ENCODE data around the gene DOCK11. TPM values are rescaled to one million over a fixed set of nuclear protein-coding genes. Genes with fewer than 3 reads are reported as not detected.
A peak's percentile ranks its signal among the peaks of the same experiment; 100 is the strongest.

Gene DOCK11
- total and polyA plus RNA-seq, 3 experiments from 2014 or later: 37.8 to 50.1 (median 49.4) TPM

DNA sequence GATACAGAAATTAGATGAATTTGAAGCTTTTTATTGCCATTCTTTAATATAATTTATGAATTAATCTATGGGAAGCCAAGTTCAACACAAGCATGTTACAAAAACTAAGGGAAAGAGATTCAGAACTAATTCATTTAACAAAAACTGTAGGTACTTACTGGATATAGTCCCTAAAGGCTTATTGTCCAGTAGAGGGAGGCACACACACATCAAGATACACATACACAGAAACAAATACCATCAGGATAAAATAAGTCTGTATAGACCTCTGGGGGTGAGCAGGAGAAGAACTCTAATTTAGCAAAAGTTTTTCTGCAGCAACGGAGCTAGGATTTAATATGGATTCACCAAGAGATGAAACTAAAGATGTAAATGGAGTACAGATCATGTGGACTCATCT lies 148.8 kb downstream of the DOCK11 start:
- H3K27ac ChIP-seq (ENCODE audit: low read depth, low read length): no peak overlapping the region
- POLR2A ChIA-PET: no interaction called here
- no peaks in the 10 kb centered on the region for H3K4me1 ChIP-seq (ENCODE audit: insufficient read depth, low read length)
- H3K27me3 ChIP-seq (ENCODE audit: insufficient read depth, low read length, poor library complexity, severe bottlenecking): no peaks in the 10 kb centered on the region
- H3K4me3 ChIP-seq (ENCODE audit: low read length): no peak overlapping the region
- CTCF ChIA-PET: no interaction called here
- H3K9me3 ChIP-seq (ENCODE audit: low read length): no peaks in the 10 kb centered on the region
- Mint-ChIP-seq H3K4me3 (no peak overlapping the region), H3K9me3 (no peaks in the 10 kb centered on the region), H3K36me3 (peaks cover 0 to 69% (median 7%) of the 10 kb centered on the region in 3 donors), H3K27ac (no peak overlapping the region), H3K27me3 (no peaks in the 10 kb centered on the region), H3K4me1 (peaks cover 0 to 3% (median 0%) of the 10 kb centered on the region in 3 donors)
- peaks cover 20% of the 10 kb centered on the region for H3K36me3 ChIP-seq (ENCODE audit: insufficient read depth, low read length)
- DNase-seq: no peak

GRCh38 chrX:118652717-118653116 lies 157.1 kb downstream of the DOCK11 start:
- no peaks in the 10 kb centered on the region for H3K4me1 Mint-ChIP-seq
- ChIA-PET POLR2A (no interaction called here), CTCF (no interaction called here)
- H3K9me3 Mint-ChIP-seq: no peaks in the 10 kb centered on the region
- H3K27ac Mint-ChIP-seq: no peak overlapping the region
- Histone ChIP-seq H3K4me1 (ENCODE audit: insufficient read depth, low read length) (no peaks in the 10 kb centered on the region), H3K9me3 (ENCODE audit: low read length) (no peaks in the 10 kb centered on the region), H3K27me3 (ENCODE audit: insufficient read depth, low read length, poor library complexity, severe bottlenecking) (no peaks in the 10 kb centered on the region), H3K4me3 (ENCODE audit: low read length) (no peak overlapping the region), H3K36me3 (ENCODE audit: insufficient read depth, low read length) (peaks cover 34% of the 10 kb centered on the region), H3K27ac (ENCODE audit: low read depth, low read length) (no peak overlapping the region)
- no peak for DNase-seq
- H3K4me3 Mint-ChIP-seq: no peak overlapping the region
- peaks cover 0 to 66% (median 6%) of the 10 kb centered on the region in 3 donors for H3K36me3 Mint-ChIP-seq
- no peaks in the 10 kb centered on the region for H3K27me3 Mint-ChIP-seq

DNA sequence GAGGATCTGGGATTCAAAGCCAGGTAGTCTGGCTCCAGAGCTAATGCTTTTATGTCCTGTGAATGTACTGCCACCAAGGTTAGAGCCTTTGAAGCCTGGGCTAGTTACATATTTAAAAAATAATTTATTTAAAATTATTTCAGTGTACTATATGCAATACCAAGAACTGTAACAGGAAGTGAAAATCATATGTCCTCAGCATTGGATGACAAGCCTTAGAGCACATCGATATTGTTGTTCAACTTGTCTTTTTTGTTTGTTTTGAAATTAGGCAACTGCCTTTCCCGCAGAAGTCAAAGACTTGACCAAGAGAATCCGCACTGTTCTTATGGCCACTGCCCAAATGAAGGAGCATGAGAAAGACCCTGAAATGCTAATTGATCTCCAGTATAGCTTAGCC lies 158.7 kb downstream of the DOCK11 start:
- H3K9me3 ChIP-seq (ENCODE audit: low read length): no peaks in the 10 kb centered on the region
- Mint-ChIP-seq H3K27me3 (no peaks in the 10 kb centered on the region), H3K36me3 (peaks cover 0 to 71% (median 9%) of the 10 kb centered on the region in 3 donors), H3K27ac (no peak overlapping the region), H3K4me1 (no peaks in the 10 kb centered on the region), H3K4me3 (no peak overlapping the region), H3K9me3 (no peaks in the 10 kb centered on the region)
- H3K27me3 ChIP-seq (ENCODE audit: insufficient read depth, low read length, poor library complexity, severe bottlenecking): no peaks in the 10 kb centered on the region
- ChIA-PET POLR2A (no interaction called here), CTCF (no interaction called here)
- H3K36me3 ChIP-seq (ENCODE audit: insufficient read depth, low read length): peaks cover 37% of the 10 kb centered on the region
- H3K27ac ChIP-seq (ENCODE audit: low read depth, low read length): no peak overlapping the region
- DNase-seq: no peak
- no peaks in the 10 kb centered on the region for H3K4me1 ChIP-seq (ENCODE audit: insufficient read depth, low read length)
- H3K4me3 ChIP-seq (ENCODE audit: low read length): no peak overlapping the region

- no peak overlapping the region for H3K4me3 ChIP-seq (ENCODE audit: low read length)
- peaks cover 37% of the 10 kb centered on the region for H3K36me3 ChIP-seq (ENCODE audit: insufficient read depth, low read length)
- H3K27me3 Mint-ChIP-seq: no peaks in the 10 kb centered on the region
- H3K4me1 Mint-ChIP-seq: no peaks in the 10 kb centered on the region
- no peak overlapping the region for H3K27ac ChIP-seq (ENCODE audit: low read depth, low read length)
- CTCF ChIA-PET: no interaction called here
- H3K4me1 ChIP-seq (ENCODE audit: insufficient read depth, low read length): no peaks in the 10 kb centered on the region
- no peak for DNase-seq
- no peaks in the 10 kb centered on the region for H3K27me3 ChIP-seq (ENCODE audit: insufficient read depth, low read length, poor library complexity, severe bottlenecking)
- H3K4me3 Mint-ChIP-seq: no peak overlapping the region
- peaks cover 0 to 70% (median 9%) of the 10 kb centered on the region in 3 donors for H3K36me3 Mint-ChIP-seq
- no peaks in the 10 kb centered on the region for H3K9me3 Mint-ChIP-seq
- no peaks in the 10 kb centered on the region for H3K9me3 ChIP-seq (ENCODE audit: low read length)
- H3K27ac Mint-ChIP-seq: peak overlapping the region in 1 of 8 donors; percentile 50
- POLR2A ChIA-PET: no interaction called here
These were observed 160.1 kb downstream of the DOCK11 start for GRCh38 chrX:118655561-118656246.

DNA sequence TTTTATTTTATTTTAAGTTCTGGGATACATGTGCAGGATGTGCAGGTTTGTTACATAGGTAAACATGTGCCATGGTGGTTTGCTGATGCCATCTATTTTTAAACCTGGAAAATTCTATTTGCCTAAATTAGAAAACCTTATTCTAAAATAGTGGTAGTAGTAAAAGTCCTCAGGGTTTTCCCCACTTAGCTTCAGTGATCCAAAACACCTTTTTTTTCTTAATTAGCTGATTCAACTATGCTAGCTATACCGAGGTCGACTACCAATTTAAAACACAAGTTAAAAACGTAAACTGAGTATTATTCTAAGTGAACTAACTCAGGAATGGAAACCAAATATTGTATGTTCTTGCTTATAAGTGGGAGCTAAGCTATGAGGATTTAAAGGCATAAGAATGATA lies 161.8 kb downstream of the DOCK11 start:
- ChIA-PET POLR2A (no interaction called here), CTCF (no interaction called here)
- no peak for DNase-seq
- Mint-ChIP-seq H3K9me3 (no peaks in the 10 kb centered on the region), H3K36me3 (peaks cover 0 to 69% (median 13%) of the 10 kb centered on the region in 3 donors), H3K4me3 (no peak overlapping the region), H3K4me1 (no peaks in the 10 kb centered on the region), H3K27me3 (no peaks in the 10 kb centered on the region), H3K27ac (no peak overlapping the region)
- H3K27ac ChIP-seq (ENCODE audit: low read depth, low read length): no peak overlapping the region
- no peaks in the 10 kb centered on the region for H3K9me3 ChIP-seq (ENCODE audit: low read length)
- H3K4me3 ChIP-seq (ENCODE audit: low read length): no peak overlapping the region
- no peaks in the 10 kb centered on the region for H3K27me3 ChIP-seq (ENCODE audit: insufficient read depth, low read length, poor library complexity, severe bottlenecking)
- no peaks in the 10 kb centered on the region for H3K4me1 ChIP-seq (ENCODE audit: insufficient read depth, low read length)
- peaks cover 22% of the 10 kb centered on the region for H3K36me3 ChIP-seq (ENCODE audit: insufficient read depth, low read length)

GRCh38 chrX:118660085-118660484 lies 164.5 kb downstream of the DOCK11 start:
- H3K4me1 ChIP-seq (ENCODE audit: insufficient read depth, low read length): no peaks in the 10 kb centered on the region
- H3K36me3 ChIP-seq (ENCODE audit: insufficient read depth, low read length): peaks cover 17% of the 10 kb centered on the region
- ChIA-PET POLR2A (no interaction called here), CTCF (no interaction called here)
- no peaks in the 10 kb centered on the region for H3K27me3 Mint-ChIP-seq
- peak overlapping the region in 1 of 8 donors; percentile 26 for H3K27ac Mint-ChIP-seq
- H3K9me3 Mint-ChIP-seq: no peaks in the 10 kb centered on the region
- no peak for DNase-seq
- no peaks in the 10 kb centered on the region for H3K27me3 ChIP-seq (ENCODE audit: insufficient read depth, low read length, poor library complexity, severe bottlenecking)
- no peaks in the 10 kb centered on the region for H3K4me1 Mint-ChIP-seq
- H3K27ac ChIP-seq (ENCODE audit: low read depth, low read length): no peak overlapping the region
- H3K4me3 Mint-ChIP-seq: no peak overlapping the region
- peaks cover 0 to 70% (median 11%) of the 10 kb centered on the region in 3 donors for H3K36me3 Mint-ChIP-seq
- no peaks in the 10 kb centered on the region for H3K9me3 ChIP-seq (ENCODE audit: low read length)
- H3K4me3 ChIP-seq (ENCODE audit: low read length): no peak overlapping the region

GRCh38 chrX:118665204-118665603 lies 169.6 kb downstream of the DOCK11 start:
- Mint-ChIP-seq H3K27ac (peak overlapping the region in 1 of 8 donors; percentile 44), H3K36me3 (peaks cover 0 to 71% (median 15%) of the 10 kb centered on the region in 3 donors), H3K9me3 (no peaks in the 10 kb centered on the region), H3K27me3 (no peaks in the 10 kb centered on the region), H3K4me1 (peaks cover 0 to 1% (median 0%) of the 10 kb centered on the region in 3 donors), H3K4me3 (no peak overlapping the region)
- Histone ChIP-seq H3K9me3 (ENCODE audit: low read length) (no peaks in the 10 kb centered on the region), H3K27ac (ENCODE audit: low read depth, low read length) (no peak overlapping the region), H3K27me3 (ENCODE audit: insufficient read depth, low read length, poor library complexity, severe bottlenecking) (no peaks in the 10 kb centered on the region), H3K4me3 (ENCODE audit: low read length) (no peak overlapping the region), H3K4me1 (ENCODE audit: insufficient read depth, low read length) (no peaks in the 10 kb centered on the region), H3K36me3 (ENCODE audit: insufficient read depth, low read length) (peaks cover 6% of the 10 kb centered on the region)
- POLR2A ChIA-PET: no interaction called here
- DNase-seq: no peak
- CTCF ChIA-PET: no interaction called here

- ChIA-PET CTCF (no interaction called here), POLR2A (no interaction called here)
- H3K27ac Mint-ChIP-seq: peak overlapping the region in 1 of 8 donors; percentile 60
- Histone ChIP-seq H3K4me3 (ENCODE audit: low read length) (no peak overlapping the region), H3K27ac (ENCODE audit: low read depth, low read length) (no peak overlapping the region), H3K27me3 (ENCODE audit: insufficient read depth, low read length, poor library complexity, severe bottlenecking) (no peaks in the 10 kb centered on the region), H3K36me3 (ENCODE audit: insufficient read depth, low read length) (peaks cover 6% of the 10 kb centered on the region), H3K9me3 (ENCODE audit: low read length) (no peaks in the 10 kb centered on the region), H3K4me1 (ENCODE audit: insufficient read depth, low read length) (no peaks in the 10 kb centered on the region)
- no peak overlapping the region for H3K4me3 Mint-ChIP-seq
- no peaks in the 10 kb centered on the region for H3K27me3 Mint-ChIP-seq
- no peak for DNase-seq
- H3K4me1 Mint-ChIP-seq: peaks cover 0 to 1% (median 0%) of the 10 kb centered on the region in 3 donors
- peaks cover 0 to 71% (median 12%) of the 10 kb centered on the region in 3 donors for H3K36me3 Mint-ChIP-seq
- H3K9me3 Mint-ChIP-seq: no peaks in the 10 kb centered on the region
These were observed 170.9 kb downstream of the DOCK11 start for GRCh38 chrX:118666521-118666920.

Data from CD8-positive, alpha-beta memory T cell (primary cell).